NCI-H1694 treated with DMSO at 0.1 percent for 48 hours (cell line): Measurements from ENCODE around the gene PPP1R12B.
"Not testable (repeated sequence)": the region's sequence is repeated elsewhere in the genome, so short reads cannot be mapped to it uniquely, and the experiment has no call there.

Source experiments
- DNase-seq: peaks from one replicate; lab custom pipeline; 2025; lab: John Stamatoyannopoulos, UW

PPP1R12B gene

DNA sequence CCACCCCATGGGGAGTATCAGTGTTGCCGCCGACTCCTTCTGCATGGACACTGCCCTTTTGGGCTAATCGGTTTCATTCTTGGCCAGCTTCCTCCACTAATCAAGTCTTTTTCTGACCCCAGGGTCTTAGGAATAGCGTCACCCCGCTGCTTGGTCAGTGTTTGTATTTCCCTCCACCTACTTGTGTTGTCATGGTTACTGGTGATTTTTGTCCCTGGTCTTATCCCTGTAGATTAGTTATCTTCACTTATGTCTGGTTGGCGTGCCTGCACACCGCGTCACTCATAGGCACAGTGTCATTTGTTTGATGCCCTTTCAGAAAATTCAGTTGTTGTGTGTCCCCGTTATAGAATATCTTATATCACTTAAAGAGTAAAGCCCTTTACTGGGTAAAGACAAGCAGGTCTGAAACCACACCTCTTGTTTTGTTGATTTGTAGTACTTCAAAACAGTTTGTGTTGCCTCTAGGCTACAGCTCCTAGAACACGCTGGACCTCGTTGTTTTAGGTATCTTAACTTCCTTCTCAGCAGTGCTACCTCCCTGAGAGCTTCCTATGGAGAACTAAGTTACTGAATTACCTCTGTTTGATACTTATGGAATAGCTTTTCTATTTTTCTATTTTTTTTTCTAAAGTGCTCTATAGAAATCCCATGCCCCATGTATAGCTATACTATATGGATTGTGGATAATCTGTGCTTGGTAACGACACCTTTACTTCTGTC lies 868 bp downstream of the PPP1R12B start:
- DNase-seq = no peak

DNA sequence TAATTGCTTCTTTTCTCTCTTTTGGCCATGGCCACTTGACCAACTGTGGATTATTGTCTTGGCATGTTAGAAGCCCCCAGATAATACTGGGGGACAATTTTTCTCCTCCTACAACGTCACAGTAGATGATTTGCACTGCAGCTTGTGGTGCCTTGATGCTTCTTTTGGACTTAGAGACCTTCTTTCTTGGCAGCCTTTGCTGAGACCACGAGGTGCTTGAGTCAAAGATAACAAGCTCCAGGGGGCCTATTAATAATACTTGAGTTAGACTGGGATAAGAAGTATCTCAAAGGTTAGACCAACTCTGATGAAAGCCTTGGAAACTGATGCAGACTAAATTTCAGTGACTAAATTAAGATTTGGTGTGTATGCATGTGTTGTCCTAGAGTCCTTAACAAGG lies 3.2 kb downstream of the PPP1R12B start:
- DNase-seq = no peak

DNA sequence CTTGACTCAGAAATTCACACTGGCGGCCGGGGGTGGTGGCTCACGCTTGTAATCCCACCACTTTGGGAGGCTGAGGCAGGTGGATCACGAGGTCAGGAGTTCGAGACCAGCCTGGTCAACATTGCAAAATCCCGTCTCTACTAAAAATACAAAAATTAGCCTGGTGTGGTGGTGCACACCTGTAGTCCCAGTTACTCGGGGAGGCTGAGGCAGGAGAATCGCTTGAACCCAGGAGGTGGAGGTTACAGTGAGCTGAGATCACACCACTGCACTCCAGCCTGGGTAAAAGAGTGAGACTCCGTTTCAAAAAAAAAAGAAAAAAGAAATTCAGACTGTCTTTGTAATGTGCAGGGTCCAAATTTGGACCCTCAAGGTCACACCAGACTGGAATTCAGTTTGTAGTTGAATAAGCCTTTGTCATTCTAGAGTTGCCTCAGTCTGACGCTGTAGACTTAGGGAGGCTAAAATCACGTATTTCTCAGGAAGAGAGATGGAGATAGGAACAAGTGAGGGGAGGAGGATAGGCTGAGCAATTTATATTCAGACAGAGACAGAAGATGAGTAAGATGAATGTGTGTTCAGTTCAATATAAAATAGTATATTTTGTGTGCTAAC lies 4.2 kb downstream of the PPP1R12B start:
- not testable (repeated sequence) for DNase-seq

DNA sequence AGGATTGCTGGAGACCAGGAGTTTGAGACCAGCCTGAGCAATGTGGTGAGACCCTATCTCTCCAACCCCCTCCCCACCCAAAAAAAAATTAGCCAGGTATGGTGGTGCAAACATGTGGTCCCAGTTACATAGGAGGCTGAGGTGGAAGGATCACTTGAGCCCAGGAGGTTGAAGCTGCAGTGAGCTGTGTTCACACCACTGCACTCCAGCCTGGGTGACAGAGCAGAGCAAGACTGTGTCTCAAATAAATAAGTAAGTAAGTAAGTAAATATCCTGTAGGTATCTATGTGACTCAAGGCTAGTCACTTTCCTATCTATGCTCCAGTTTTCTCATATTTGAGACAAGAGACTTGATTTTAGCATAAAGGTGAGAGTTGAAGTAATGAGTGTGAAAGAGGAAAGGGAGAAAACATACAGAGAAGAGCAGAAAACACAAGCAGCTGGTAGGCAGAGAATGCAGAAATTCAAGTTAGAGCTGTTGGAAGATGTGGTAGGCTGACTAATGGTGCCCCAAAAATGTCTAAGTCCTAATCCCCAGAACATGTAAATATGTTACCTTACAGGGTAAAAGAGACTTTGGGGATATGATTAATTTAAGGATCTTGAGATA lies 7.5 kb downstream of the PPP1R12B start:
- DNase-seq = no peak

DNA sequence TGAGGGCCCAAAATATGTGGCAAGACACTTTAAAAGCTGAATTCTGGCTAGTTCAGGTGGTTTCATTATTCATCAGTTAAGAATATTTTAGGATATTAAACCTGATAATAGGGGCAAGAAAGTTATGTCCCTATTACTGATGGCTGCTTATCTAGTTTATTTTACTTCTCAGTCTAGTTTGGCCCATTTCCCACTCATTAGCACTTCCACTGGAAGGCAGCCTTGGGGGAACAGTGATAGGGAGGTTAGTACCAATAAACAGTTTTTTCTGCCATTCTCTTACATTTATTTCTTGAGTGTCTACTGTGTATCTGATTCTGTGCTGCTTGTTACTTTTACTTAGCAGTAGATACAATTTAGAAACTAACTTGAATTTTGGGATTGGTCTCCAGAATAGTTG lies 9.0 kb downstream of the PPP1R12B start:
- DNase-seq = no peak

DNA sequence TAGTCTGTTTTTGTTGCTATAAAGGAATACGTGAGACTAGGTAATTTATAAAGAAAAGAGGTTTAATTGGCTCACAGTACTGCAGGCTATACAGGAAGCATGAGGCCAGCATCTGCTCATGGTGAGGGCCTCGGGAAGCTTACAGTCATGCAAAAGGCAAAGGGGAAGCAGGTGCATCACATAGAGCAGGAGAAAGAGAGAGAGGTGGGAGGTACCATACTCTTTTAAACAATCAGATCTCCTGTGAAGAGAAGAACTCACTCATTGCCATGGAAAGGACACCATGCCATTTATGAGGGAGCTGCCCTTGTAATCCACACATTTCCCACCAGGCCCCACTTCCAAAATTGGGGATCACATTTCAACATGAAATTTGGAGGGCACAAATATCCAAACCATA lies 12.7 kb downstream of the PPP1R12B start:
- DNase-seq = no peak

DNA sequence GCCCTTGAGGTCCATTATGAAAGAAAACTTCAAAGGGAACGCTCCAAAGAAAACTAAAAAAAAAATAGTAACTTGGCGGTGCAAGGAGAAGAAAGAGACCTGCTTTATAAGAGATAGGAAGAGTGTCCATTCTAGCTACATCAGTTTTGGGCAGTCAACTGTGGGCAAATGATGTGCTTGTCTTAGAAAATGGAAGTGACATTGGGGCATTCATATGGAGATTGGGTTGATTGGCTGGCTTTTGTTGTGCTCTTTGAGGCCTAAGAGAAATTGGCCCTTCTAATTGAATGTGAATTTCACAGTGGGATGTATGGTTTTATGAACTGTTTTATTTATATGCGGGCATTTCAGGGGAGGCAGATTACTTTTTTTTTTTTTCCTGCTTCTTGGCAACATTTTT lies 13.2 kb downstream of the PPP1R12B start:
- no peak for DNase-seq

DNA sequence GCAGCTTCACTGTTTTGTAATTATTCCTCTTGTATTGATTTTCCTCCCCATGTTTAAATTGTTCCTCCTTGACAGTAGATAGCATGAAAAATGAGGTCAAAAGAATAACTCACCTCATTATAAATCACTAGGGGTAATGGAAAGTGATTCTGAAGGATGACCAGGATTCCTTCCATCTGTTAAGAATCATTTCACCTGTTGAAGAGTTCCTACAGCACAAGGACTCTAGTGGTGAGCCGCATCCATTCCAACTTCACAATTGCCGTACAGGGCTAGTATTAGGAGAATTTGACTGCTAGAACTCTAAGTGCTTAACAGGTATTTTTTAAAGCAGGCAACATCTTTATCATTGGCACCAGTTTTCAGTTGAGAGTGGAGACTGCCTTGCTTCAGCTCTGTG lies 13.7 kb downstream of the PPP1R12B start:
- no peak for DNase-seq

DNA sequence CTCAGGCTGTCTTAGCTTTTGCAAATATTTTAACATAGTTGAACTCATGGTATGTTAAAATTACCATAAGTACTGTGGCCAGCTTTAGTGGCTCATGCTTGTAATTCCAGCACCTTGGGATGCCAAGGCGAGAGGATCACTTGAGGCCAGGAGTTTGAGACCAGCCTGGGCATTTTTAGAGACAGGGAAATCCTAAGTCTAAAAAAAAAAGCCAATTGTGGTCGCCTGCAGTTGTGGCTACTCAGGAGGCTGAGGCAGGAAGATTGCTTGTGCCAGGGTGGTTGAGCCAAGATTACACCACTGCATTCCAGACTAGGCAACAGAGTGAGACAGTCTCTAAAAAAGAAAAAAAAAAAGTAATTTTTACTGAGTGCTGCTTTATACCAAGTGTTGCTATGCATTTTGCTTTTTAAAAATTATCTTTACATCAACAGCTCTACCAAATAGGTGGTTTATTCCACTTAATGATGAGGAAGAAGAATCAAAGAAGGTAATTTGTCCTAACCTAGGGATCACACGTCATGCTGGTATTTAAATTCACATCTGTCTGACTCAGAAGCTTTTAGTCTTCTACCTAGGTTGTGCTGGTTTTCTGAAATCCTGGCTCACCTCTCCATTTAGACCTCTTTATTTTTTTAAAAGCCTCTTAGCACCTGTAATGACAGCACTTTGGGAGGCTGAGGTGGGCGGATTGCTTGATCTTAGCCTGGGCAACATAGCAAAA lies 16.8 kb downstream of the PPP1R12B start:
- no peak for DNase-seq

DNA sequence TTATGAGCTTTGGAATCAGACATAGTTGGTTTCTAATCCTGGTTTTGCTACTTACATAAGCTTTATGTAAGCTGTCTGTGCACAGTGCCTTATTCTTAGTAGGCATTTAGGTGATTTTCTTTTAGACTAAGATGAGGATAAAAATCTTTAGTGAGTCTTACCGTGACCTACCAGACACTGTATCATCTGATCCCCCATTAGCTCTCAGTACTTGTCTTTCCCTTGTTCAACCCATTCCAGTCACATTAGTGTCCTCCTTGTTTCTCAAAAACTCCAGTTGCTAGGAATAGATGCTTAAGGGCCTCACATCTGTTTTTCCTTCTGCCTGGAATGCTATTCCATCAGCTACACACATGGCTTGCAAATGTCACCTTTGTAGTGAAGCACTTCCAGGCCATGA lies 18.8 kb downstream of the PPP1R12B start:
- no peak for DNase-seq

DNA sequence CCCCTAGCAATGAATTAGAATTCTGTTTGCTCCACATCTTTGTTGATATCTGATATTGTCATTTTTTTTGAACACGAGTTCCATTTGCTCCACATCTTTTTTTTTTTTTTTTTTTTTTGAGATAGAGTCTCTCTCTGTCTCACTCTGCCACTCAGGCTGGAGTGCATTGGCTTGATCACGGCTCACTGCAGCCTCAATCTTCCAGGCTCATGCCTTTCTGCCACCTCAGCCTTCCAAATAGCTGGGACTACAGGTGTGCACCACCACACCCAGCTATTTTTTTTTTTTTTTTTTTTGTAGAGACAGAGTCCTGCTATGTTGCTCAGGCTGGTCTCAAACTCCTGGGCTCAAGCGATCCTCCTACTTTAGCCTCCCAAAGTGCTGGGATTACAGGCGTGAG lies 22.4 kb downstream of the PPP1R12B start:
- not testable (repeated sequence) for DNase-seq

DNA sequence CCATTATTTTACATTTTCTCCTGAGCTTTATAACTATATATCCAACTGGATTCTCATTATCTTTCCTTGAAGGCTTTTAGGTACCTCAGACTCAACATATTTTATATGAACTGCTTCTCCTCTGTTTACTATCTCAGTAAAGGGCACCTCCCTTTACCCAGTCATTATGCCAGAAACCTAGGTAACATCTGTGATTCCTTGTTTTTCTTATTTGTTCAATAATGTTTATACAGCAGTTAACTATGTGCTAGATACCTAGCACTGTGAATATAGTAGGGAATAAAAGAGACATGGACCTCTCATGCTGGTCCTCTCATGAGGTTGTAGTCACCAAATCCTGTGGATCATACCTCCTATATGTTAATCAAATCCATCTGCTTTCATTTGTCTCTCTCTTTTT lies 25.6 kb downstream of the PPP1R12B start:
- DNase-seq = no peak

DNA sequence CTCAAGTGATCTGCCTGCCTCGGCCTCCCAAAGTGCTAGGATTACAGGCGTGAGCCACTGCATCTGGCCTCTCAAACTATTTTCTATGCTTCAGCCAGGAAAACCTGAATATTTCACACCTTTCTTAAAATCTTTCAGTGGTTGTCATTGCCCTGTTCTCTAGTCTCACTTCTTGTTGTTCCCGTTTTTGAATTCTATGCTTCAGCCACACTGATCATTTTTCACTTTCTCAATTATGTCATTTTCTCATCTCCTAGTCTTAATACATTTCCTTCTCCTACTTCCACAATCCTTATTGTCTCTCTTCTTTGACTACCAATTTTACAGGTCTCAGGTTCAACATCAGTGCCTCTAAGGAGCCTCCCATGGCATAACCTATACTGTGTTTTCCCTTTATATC lies 26.7 kb downstream of the PPP1R12B start:
- DNase-seq = not testable (repeated sequence)

DNA sequence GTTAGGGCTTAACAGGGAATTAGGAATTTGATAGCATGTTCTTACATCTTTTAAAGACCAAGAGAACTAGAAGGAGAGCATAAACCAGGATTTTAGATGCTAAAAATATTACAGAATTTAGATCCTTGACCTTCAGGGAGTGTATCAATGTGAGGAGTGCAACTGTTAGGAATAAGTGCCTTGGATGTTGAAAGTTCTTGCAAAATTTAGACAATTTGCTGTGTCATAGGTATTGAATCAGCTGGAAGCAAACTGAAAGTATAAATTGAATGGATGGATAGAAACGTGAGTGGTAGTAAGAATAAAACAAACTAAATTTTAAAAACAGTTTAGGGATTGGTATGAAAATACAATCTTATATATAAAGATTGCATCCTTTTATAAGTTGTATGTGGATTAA lies 27.7 kb downstream of the PPP1R12B start:
- DNase-seq = no peak

DNA sequence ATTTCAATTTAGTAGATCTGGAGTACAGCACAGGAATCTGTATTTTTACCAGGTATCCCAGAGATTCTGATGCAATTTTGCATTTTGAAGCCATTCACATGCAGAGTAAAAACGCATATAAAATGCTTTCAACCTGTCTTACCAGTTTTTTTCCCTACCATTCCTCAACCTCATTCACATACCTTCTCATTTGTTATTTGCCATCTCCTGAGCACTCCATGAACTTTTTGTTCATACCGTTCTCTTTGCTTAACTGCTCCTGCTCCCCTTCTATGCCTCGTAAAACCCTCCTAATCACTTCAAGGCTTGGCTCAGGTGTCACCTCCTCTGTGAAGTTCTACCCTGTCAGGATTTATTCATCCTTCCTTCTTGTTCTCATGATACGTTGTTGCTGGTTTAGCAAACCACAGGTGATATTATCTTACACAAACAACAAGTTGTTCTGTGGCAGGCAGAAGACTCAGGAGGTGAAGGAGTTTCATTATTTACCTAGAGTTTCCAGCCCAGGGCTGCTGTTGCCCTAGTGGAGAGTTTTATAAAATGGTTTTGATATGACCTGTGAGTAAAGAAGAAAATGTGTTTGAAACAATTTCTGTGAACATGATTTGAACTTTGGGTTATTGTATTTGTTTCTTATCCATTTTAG lies 31.5 kb downstream of the PPP1R12B start:
- not testable (repeated sequence) for DNase-seq

DNA sequence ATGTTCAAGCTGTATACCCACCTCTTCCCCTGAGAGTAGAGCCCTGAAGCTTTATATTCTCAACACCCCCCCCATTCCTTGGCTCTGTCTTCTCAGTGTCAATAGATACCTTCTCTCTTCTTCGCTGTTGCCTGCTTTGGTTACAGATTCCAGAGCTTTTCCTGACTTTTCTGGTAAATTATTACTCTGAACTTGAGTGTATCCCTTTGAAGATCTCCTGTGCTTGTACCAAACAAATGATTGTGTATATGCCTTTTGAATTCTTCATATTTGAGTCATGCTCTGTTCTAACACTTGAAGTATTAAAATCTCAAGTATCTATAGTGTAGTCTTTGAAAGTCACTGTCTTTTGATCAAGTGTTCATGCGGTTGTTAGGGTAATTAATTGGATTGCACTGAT lies 32.0 kb downstream of the PPP1R12B start:
- not testable (repeated sequence) for DNase-seq

DNA sequence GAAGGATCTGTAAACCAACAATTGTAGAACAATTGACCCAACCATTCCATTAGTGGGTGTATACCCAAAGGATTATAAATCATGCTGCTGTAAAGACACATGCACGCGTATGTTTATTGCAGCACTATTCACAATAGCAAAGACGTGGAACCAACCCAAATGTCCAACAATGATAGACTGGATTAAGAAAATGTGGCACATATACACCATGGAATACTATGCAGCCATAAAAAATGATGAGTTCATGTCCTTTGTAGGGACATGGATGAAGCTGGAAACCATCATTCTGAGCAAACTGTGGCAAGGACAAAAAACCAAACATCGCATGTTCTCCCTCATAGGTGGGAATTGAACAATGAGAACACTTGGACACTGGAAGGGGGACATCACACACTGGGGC lies 33.4 kb downstream of the PPP1R12B start:
- DNase-seq = not testable (repeated sequence)

DNA sequence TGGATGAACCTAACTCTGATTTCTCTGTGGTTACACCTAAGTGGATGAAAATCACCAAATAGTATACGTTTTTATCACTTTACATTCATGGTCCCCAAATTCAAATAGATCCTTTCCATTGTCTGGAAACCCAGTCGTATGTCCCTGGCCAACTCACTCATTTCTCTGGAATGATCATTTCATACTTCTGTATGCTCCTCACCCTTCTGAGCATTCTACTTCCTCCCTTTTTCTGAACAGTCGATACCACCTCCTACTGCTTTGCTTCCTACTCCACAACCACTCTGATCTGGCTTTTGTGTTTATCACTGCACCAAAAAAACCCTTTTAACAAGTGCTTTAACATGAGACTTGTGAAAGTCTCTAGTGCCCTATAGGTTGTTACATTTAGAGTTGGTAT lies 47.3 kb downstream of the PPP1R12B start:
- not testable (repeated sequence) for DNase-seq

DNA sequence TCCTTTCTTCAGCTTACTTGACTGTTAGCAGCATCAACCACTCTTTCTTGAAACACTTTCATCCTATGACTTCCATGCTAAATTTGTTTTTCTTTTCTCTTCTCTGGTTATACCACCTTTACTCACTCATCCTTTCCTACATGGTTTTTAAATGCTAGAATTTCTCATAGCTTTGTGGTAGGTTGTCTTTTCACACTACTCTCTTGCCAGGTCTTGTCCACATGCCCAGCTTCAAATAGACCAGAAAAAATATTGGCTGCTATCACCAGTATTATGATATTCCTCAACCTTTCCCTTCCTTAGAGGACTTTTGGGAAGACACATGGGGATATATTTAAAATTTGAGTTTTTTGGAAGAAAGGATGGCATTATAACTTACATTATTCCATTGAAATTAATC lies 48.8 kb downstream of the PPP1R12B start:
- no peak for DNase-seq

DNA sequence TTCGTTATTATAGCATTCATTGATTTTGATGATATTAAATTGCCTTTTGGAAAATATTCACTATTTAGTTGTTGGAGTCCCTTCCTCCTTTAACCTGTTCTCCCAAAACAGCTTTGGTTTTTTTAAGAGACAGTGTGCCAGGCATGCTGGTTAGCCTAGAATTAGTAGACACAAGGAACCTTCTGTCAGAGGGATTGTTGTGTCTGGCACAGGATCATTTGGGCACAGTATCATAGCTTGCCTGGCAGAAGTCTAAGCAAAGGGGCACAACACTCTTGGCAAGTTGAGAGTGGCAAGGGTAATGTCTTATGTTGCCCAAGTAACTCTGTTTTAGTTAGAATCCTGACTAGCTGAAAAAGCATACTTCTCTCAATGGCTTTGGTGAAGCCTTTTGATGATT lies 49.9 kb downstream of the PPP1R12B start:
- not testable (repeated sequence) for DNase-seq

DNA sequence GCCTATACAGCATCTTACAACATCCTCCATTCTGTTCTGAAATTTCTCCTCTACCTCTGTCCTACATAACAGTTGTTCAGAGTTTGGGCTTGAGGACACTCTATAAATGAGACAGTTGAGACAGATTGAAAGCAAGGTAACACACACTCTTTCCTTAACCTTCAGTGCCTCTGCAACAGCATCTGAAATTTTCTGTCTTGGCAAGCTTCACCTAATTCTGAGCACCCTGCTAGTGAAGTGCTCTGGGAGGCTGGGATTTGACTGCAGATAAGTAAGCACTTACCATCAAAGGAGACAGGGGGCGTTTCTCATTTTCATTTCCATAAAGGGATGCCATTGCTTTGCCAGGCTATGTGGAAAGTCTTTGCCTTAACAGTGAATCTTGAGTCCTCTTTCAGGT lies 53.3 kb downstream of the PPP1R12B start:
- DNase-seq = not testable (repeated sequence)

DNA sequence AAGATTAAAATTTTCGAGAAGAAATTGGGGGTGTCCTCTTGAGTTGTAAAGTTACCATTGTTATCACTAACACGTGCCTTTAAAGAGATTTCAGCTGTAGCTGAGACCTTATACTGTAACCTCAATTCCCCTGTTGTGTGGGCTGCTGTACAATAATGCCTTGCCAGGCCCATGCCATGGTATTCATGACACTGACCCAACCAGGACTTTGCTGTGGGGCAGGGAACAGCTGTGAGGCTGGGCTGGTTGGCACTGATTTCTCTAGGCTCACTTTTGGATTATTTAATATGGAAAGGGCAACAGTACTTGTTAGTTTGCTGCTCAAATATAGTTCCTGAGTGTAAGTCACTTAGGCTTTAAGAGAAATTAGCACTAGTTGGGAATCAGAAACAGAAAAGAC lies 54.9 kb downstream of the PPP1R12B start:
- not testable (repeated sequence) for DNase-seq
